Posterior cingulate gyrus (tissue), 11 donors: ENCODE data around the gene NPW.
"Not testable (repeated sequence)": the region's sequence is repeated elsewhere in the genome, so short reads cannot be mapped to it uniquely, and the experiment has no call there.

Source experiments
- DNase-seq, 10 donors: peaks; one replicate each; pipeline versions ENCODE4 v3.0.0 to v3.0.0-alpha.2; 2020 to 2021; ENCODE audit warnings: mixed read lengths in 3 of 10
- intact Hi-C: fragments of 100-400 bp; cut with DNase I; formaldehyde crosslinking; loops from one replicate; pipeline ENCODE4 v1.15.1; 2023

NPW gene

DNA sequence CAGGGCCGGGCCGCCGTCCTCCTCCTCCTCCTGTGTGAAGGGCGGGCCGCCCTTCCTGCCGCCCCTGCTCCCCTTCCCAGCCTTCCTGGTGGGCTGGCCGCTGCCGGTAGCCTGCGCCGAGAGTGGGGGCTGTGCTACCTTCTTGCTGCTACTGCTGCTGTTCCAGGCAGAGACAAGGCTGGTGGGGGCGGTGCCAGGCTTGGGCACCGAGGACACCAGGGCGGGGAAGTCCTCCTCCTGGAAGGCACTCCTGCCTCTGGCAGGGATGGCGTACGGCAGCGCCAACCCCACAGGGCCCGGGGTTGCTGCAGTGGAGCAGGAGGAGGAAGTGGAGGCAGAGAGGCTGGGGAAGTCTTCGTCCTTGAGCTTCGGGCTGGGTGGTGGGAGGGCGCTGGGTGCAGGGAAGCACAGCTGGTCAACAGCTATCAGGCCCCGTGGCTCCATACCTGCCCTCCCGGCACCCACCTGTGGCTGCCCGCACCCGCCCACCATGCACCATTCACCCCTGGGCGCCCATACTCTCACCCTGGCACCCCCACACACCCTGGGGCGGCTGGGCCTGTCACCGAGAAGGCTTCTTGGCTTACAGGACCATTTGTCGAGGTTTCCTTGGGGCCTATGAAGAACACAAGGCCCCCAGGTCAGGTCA, 19.6 kb upstream of the NPW start:
- peak in 7 of 10 donors; percentile 32 to 92 (median 59) for DNase-seq
- intact Hi-C loops = no loop called here

DNA sequence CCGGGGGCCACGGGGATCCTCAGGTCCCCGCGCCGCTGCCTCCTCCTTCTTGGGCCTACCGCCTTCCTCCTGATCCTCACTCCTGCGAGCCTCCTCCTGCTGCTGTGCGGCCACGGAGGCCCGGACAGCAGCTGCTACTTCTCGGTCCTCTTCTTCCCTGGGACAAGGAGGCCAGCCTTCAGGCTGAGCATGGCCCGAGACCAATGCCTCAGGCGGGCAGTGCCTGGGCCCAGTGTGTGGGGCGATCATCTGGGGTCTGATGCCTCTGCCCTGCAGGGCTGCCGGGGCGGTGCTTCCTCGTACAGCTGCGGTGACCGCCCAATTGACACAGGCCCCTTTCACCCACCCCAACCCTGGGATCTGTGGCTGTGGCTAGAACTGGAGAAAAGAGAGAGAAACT, 18.6 kb upstream of the NPW start:
- intact Hi-C loops = no loop called here
- no peak for DNase-seq

DNA sequence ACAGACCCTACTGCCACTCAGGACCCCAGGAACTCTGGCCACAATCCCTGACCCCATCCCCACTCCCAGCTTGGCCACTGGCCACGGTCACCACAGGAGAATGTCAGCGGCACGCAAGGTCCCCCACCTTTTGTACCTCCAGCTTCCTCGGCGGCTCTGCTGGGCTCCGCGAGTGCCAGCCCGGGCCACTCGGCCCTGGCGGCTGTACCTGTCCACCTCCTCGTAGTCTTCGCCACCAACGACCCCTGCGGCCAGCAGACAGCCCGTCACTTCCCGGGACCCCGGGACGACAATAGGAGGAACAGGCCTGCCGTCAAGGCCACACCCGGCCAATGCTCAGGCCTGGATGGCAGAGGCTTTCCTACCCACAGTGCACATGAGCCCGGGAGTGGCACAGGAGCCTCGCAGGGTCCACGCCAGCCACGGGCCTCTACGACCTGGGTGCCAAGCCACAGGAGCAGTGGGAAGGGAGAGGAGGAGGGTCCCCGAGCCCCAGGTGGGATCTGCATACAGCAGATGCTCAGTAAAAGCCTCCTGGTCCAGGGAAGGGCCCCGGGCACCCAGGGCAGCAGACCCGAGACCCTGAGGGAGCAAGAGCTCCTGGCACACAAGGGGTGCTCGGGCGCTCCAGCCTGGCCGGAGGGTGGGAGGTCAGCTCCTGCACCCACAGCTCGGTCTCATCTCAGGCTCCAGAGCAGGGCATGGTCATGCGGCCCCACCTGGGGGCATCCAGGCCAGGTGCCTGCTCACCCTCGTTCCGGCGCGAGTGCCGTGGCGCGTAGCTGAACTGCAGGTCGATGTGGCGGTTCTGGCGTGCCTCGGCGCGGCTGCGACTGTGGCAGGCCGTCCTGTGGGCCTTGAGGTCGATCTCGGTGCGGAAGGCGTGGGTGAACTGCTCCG, 17.9 kb upstream of the NPW start:
- intact Hi-C loops = no loop called here
- DNase-seq = peak in 1 of 10 donors; percentile 77

DNA sequence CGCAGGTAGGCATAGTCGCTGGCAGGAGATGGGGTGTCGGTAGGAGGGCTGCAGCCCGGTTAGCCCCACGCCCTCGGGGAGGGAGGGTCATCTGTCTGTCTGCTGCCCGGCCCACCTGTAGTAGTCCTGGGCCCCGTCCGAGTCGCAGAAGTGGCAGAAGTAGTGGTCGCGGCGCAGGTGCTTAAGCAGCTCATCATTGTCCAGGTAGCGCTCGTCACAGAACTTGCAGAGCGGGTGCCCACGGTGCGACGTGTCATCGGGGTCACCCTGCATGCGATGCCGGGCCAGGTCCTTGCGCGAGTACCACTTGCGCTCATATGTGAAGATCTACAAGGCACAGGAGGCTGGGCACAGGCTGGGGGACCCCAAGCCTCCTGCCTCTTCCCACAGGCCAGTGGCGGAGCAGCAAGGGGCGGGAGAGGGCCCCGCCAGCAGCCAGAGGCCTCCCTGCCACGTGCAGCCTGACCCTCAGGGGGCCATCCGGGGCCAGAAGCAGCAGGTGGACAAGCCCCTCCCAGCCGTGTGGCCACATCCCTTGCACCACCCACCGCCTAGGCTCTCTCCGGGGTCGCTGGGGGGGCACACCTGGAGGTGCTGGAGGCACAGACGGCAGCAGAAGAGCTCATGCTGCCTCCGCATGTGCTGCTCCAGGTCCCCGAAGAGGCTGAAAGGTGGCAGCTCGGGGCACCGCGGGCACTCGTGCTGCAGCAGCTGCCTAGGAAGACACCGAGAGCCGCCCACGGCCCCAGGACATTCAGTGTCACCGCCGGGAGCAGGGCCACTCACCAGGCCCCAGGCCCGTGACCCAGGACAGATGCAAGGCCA, 17.0 kb upstream of the NPW start:
- DNase-seq = peak in 1 of 10 donors; percentile 74

DNA sequence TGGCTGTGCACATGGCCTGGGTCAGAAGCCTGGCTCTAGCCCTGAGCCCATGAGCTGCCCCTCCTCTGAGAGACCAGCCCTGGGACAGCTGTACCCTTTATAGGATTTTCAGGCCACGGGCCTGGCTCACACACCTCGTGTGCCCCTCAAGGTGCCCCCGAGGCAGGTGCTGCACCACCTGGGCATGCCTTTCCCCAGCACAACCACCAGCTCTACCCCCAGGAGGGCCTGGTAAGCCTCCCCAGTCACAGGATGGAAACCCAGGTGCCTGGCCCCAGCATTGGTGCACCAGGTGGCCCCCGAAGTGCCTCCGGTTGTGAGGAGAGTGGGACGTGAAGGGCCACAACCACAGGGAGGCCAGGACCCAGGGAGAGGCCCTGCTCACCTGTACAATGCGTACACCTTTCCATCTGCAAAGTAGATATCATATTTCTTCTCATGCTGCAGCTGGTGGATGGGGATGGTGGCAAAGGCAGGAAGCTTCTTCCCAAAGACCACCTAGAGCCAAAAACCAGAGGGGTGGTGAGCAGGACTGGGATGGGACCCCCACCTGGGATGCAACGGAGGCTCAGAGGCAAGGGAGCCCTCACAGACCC, 16.3 kb upstream of the NPW start:
- DNase-seq = peak in 1 of 10 donors; percentile 63
- intact Hi-C loops = no loop called here

More for the DNA sequence above, 17.0 kb upstream of the NPW start:
- intact Hi-C loops = no loop called here

DNA sequence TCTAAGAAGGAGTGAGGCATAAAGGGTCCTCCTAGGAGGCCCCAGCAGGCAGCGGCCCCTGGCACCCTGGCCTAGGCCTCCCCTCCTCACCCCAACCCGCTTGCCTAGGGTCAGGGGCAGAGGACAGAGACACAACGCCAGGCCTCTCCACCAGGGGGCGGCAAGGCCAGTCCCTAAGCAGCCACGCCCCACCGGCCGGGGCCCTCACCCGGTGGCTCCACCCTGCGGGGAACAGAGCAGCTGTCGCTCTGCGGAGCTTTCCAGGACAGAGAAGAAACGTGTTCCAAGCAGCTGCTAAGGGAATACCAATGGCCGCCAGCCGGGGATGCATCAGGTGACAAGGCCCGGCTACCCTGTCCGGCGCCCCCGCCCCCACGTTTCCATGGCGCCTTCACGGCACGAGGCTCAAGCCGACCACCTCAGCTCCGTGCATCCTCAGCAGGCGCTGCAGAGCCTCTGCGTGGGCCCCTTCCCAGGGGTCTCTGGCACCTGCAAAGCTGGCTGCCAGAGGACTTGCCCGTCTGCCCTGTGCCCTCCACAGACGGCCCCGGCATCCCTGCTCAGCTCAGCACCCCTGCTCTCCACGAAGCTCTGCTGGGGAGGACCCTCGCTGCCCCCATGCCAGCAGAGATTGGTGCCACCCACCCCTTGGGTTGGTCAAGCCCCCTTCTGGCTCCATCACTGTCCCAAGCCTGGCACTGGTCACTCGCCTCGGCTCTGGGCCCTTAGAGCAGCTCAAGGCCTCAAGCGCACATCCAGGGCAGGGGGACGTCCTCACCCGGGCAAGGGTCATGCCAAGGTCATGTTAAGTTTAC, 15.6 kb upstream of the NPW start:
- intact Hi-C loops = no loop called here
- peak; percentile 48 to 98 (median 80) for DNase-seq

DNA sequence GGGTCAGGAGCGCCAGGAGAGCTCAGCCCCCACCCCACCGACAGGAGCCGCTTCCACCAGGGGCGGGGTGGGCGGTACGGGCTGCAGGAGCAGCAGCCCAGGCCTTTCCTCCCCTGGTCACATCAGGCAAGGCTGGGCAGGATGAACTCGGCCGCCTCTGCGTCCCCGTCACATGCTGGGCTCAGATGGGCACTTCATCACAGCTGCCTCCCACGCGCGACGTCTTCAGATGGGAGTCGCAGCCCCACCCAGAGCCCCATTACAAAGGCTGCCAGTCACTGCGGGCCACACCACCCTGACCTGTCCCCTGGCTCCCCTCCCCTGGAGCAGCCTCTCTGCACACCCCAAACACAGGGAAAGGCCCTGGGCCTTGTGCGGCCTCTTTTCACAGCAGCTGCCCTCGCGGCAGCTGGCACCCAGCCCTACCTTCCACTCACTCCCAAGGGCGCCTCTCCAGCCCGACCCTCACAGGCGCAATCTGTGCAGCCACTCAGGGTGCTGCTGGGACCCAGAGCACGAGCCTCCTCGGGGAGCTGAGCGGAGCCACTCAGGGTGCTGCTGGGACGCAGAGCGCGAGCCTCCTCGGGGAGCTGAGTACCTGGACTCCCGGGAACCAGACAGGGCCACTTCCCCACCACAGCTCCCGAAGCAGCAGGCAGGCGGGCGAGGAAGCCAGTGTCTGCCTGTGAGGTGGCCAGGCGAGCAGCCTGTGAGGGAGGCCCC, 14.6 kb upstream of the NPW start:
- intact Hi-C loops = no loop called here
- DNase-seq = peak in 1 of 10 donors; percentile 88

DNA sequence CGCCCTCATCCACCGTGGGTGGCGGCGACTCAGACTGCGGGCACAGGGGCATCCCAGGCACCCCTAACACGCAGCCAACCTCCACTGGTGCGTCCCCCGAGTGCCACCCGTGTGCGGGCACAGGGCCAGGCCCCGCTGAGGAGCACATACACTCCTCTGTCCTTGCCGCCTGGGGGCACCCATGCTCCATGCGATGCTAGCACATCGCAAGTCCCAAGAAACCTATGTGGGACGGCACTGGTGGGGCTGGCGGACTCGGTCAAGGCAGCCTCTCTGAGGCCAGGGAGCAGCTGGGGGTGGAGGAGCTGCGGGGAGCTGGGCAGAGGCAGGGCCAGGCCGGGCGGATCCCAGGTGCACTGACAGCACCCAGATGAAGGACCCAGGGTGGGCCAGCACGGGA, 13.9 kb upstream of the NPW start:
- intact Hi-C loops = no loop called here
- peak in 5 of 10 donors; percentile 33 to 89 (median 74) for DNase-seq

DNA sequence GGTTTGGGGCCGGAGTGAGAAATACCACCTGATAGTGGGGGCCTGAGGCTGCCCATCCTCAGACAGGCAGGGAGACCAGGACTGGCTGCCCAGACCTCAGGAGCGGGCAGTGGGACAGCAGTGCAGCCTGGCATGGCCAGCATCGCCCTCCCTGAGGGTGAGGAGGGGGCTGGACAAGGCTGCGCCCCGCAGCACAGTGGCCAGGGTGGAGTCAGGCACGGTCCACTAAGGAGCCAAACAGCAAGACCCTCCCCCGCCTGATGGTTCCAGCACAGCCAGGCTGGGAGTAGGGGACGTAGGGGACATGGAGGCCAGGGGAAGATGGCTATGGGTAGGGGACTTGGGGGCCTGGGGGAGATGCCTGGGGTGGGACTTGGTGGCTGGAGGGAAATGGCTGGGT, 13.3 kb upstream of the NPW start:
- intact Hi-C loops = no loop called here
- DNase-seq = peak in 1 of 10 donors; percentile 81

DNA sequence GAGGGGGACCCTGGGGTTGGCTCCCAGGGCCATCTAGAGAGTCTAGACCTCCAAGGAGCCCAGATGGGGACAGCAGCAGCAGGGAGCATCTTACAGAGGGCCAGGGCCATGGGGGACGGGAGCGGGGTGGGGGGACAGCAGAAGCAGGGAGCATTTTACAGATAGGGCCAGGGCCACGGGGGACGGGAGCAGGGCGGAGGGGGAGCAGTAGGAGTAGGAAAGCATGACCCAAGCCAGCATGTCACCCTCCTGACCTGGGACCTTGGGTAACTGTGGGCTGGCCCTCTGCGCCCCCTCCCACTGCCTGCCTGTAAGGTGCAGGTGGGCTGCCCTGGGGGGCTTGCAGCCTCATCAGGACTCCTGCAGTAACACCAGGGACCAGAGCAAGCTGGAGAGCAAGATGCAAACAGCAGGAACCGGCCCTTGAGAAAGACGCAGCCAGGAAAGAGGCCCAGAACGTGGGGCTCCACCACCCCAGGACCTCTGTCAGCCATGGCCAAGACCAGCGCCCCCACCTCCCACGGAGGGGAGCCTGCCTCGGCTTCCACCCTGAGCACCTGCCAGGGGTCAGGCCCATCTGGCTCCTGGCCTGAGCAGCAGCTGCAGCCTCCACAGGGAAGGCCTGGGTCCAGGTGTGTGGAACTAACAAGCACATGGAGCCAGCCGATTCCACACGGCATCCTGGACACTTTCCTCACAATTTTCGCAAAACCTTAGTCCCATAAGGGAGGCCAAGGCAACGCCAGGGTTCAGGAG, 12.3 kb upstream of the NPW start:
- intact Hi-C loops = no loop called here
- DNase-seq = peak in 1 of 10 donors; percentile 75

DNA sequence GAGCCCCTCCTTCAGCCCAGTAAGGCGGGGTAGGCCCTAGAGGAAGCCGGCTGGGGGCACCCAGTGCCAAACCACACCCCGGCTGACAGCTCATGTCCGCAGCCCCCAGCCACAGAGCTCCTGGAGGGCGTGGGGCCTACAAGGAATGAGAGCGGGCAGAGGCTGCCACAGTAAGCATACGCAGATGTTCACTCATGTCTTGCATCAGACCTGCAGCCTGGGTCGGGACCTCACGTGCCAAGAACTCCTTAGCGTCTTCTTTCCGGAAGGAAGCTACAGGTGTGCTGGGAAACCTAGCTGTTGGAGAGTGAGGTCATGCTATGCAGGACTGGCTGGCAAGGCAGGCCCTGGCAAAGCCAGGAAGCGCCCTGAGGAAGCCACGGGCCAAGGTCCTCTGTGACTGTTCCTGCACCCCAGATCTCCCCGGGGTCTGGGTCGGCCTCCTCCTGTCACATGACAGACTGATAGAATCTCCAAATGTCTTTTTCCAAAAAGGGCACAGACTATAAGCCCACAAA, 11.5 kb upstream of the NPW start:
- intact Hi-C loops = no loop called here
- peak in 1 of 10 donors; percentile 76 for DNase-seq

DNA sequence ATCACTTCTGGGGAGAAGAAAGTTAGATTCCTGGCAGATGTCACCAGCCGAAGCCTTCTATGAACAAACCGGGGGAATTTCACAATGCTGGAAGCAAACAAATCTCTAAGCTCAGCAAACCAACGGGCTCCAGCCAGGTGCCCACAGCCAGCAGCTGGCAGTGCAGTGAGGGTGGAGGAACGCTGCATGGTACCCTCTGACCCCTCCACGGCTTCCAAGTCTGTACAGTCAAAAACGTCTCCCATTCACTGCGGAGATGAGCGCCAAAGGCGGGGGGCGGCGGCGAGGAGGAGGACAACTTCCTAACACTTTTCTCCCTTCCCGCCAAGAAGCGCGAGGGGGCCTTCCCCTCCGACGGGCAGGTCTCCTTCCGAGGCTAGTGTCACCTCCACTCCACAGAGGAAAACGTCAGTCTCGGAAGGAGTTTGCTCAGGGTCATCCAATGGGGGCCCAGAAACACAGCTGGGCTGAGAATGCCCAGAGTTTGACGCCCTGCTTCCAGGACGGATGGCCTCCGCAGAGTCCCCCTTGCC, 10.9 kb upstream of the NPW start:
- DNase-seq = peak in 1 of 10 donors; percentile 79
- intact Hi-C loops = no loop called here

DNA sequence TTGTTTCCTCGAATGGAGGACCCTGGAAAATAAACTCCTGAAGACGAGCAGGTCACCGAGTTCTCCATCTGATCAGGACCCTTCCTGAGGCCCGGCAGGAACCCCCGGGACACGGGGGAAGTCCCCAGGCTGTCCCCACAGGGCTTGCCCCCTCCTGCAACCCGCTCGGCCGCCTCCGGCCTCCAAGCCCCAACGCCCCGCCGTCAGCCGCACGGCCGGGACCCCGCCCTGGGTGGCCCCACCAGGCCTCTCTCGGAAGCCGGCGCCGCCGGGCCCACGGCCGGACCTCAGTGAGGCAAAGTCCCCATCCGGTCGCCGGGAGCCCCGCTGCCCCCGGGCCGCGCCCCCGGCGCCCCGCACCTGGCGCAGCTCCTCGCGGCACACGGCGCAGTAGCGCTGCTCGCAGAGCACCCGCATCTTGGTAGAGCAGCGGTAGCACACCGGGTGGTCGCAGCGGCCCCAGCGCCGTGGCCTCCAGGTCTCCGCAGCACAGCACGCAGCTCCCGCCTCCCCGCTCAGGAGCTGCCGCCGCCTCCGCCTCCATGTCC, 10.3 kb upstream of the NPW start:
- intact Hi-C loops = no loop called here
- peak in 1 of 10 donors; percentile 90 for DNase-seq

DNA sequence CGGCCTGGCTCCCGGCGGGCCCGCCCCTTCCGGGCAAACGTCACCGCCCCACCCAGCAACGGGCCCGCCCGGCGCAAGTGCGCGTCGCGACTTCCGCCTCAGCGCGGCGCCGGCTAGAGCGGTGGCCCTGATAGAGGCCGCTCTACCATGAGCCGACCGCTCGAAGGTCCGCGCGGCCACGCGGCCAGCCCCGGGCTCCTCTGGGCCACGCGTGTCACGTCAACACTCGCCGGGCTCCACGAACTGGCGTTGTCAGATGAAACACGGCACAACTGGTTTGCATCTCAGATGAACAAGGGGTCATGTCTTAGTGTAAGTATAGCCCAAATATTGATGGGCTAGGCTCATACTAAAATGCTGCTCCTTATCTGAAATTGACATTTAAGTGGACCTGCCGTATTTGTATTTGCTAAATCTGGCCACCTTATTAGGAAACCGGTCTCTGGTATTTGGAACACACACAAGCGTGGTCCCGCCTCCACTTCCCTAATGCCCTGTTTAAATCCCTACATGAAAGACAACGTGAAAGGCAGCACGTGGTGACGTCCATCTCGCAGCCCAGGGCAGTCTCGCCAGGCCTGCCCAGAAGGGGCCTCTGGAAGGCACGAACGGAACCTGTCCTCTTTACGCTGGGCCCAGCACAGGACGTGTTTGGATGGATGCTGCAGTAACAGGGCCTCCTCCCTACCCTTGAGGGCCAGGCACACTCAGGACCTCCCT, 9.6 kb upstream of the NPW start, which contains the start of gene ZNF598:
ZNF598 (minus strand) TSS at position 31 of the 720 bp plus-strand sequence.
- intact Hi-C loops = no loop called here
- peak; percentile 64 to 98 (median 83) for DNase-seq

DNA sequence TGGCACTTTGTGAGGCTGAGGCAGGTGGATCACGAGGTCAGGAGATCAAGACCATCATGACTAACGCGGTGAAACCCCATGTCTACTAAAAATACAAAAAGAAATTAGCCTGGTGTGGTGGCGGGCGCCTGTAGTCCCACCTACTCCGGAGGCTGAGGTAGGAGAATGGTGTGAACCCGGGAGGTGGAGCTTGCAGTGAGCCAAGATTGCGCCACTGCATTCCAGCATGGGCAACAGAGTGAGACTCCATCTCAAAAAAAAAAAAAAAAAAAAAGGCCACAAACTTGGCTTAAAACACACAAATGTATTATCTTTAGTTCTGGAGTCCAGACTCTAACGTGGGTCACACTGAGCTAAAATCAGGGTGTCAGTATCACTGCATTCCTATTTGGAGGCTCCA, 7.9 kb upstream of the NPW start:
- DNase-seq, intact Hi-C loops: not testable (repeated sequence)

DNA sequence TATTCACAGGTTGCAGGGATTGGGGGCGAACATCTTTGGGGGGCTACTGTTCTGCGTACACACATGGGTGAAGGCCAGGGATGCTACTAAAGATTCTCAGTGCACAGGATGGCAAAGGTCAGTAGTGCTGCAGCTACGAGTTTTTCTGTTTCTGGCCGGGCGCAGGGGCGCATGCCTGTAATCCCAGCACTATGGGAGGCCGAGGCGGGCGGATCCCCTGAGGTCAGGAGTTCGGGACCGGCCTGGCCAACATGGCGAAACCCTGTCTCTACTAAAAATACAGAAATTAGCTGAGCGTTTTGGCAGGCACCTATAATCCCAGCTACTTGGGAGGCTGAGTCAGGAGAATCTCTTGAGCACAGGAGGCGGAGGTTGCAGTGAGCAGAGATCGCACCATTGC, 6.1 kb upstream of the NPW start:
- no peak for DNase-seq
- intact Hi-C loops = no loop called here
